ENCODE results near the gene RAI1. TPM values are rescaled to one million over a fixed set of nuclear protein-coding genes. Genes with fewer than 3 reads are reported as not detected.

RAI1 gene
- polyA plus RNA-seq, 4 donors, result 19.4 to 41.6 (median 24.3) TPM

DNA sequence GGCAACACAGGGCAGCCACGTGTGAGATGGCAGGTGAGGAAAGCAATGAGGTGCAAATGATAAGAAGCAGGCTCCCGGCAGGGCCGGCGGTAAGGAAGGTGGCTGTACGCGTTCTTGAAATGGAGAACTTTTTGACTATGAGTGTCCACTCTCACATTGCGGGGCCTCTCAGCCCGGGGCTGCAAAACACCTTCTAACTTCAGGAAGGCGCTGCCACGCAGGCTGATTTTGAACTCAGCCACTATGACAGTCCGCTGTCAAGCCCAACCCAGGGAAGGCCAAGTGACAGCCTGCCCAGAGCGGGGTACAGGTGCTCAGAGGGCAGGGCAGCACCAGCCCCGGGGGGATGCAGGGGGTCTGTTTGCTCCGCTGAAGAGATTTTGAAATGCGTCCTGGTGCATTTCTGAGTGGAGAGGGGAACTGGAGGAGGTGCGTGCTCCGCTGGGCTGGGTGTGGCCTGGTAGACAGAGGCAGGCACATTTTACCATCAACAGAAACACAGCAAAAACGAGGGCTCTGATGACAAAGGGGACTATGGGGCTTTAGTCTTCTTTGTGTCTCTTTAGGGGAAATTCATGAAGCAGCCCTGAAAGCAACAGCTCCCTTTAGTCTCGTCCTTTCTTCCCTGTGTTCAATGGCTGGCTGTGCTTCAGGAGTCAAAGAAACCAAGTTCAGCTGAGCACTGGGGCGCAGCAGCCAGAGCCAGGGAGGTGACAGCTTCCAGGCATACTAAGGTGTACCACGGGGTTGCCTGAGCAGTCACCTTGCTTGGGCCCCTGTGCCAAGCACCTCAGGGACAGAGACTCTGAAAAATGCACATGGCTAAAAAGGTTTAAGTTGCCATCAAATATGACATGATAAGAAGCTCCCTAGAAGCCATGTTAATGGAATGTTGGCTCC, 170.1 kb downstream of the RAI1 start:
- no peak for DNase-seq (ENCODE audit: low read depth in 4 of 4, low spot score in 3 of 4)

DNA sequence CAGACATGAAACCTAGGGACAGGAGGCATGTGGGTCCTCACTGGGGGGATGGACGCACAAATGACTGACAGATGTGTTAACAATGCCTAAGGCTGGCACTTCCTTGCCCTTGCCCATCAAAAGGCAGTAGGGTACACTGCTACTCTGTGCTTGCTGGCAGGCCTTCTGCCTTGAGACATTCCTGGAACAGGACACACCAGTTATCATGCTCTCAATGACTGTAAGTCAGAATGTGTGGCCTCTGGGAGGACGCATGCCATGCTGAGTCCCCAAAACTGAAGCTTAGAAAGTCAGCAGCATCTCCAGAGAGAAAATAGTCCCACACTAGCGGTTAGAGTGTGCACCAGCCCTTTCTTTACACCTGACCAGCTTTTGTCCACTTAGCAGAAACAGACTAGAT, 171.7 kb downstream of the RAI1 start:
- DNase-seq (ENCODE audit: low read depth in 4 of 4, low spot score in 3 of 4), result no peak

DNA sequence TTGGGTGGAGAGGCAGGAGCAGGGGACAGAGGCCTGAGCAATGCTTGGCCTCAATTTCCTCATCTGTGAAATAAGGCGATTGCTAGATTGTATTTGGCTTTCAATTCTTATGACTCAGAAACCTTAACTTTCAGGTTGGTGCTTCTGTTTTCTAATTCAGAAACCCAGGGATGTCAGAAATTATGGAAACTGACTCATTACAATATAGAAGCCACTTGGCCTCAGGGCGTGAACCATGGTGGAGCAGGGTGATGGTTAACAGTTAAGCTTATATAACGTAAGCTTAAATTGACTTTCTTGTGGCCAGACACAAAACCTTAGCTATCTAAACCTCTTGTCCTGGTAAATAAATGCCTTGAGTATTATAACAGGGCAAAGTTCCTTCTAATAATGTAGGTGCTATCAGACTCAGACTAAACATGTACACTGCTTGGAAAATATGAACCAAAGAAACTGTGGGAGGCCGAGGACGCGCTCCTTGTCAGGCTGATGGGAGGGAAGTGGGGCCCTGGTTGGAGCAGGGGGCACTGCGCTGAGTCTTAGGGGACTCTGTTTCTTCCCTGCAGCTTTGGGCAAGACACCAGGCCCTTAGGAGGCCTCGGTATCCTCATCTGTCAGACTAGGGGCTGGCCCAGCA, 172.7 kb downstream of the RAI1 start:
- DNase-seq (ENCODE audit: low read depth in 4 of 4, low spot score in 3 of 4), result no peak

DNA sequence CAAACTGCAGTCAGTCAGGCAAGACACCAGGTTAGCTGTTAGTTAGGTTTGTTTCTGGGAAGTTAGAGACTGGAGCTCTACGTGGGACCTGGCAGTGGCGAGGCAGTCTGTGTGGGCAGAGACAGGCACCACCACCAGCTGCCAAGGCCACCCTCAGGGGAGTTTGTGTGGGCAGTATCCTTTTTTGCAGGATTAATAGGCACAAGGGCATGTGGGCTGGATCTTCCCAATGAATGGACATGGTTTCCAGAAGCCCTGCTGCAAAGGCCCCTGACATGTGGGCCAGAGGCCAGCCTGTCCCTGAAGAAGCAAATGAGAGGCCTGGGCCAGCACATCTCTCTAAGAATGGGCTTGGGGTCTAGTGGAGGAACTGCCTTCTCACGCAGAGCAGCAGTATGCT, 174.7 kb downstream of the RAI1 start:
- DNase-seq (ENCODE audit: low read depth in 4 of 4, low spot score in 3 of 4), result no peak

DNA sequence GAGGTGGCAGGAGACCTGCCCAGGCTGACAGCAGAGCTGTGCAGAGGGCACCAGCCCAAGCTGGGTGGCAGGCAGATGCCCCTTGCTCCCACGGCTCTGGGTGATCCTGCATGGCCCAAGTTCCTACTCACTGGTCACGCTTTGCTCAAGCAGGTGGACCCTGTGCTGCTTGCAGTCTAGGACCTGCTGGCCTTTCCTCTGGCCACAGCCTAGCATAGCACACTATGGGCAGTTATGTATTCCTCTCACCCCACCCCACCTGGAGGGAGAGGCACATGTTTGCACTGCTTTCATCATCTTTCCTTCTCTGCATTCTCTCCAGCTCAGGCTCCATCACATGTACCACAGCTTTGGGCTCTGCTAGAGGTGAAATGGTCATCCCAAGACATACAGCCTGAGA, 175.1 kb downstream of the RAI1 start:
- no peak for DNase-seq (ENCODE audit: low read depth in 4 of 4, low spot score in 3 of 4)

DNA sequence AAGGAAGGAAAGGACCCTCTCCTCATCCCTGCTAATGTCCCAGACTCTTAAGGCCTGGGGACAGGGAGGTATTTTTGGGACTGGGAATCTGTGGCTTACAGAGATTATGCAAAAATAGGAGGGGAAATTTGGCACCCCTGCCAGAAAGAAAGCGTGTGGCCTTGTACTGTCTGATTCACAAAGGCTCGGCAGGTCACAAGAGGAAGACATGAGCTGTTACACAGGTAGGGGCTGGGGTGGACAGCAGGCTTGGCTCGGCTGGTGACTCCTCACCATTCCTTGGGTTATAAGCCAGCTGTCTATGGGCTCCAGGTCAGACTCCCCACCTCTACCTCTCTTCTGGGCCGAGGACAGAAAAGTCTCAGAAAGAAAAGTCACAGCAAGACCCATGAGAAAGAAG, 176.2 kb downstream of the RAI1 start:
- DNase-seq (ENCODE audit: low read depth in 4 of 4, low spot score in 3 of 4), result no peak

DNA sequence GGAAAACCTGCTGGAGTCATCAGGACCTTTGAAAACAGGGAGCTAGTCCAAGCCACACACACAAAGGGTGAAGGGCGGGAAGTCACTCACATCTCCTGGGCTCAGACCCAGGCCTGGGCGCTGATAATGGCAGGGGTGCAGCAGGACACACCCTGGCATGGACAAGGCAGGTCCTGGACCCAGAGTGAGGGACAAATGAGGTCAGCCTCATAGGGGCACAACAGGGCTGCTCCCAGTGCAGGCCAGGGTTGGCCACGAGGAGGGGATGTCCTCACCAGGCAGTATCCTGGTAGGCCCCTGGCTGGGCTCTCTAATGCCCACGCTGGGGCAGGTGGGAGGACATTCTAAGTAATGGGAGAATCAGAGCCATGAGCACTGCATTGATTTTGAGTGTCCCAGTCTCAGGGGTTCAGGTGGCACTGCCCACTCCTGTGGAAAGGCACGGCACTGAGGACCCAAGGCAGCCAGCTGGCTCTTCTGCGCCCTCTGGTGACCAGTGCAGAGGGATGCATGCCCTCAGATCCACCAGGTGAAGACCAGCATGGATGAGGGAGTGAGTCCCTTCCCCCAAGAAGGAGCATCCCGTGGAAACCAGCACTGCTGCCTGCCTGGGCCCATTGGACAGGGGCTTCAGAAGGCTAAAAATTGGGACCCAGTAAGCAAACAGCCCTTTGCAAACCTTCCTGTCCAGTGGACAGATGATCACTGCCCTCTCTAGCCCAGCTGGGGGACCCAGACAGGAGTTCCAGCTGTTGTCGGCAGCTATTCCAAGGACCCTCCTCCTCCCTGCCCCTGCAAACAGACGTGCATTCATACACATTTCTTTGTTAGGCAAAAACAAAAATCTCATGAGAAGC, 178.9 kb downstream of the RAI1 start:
- no peak for DNase-seq (ENCODE audit: low read depth in 4 of 4, low spot score in 3 of 4)

DNA sequence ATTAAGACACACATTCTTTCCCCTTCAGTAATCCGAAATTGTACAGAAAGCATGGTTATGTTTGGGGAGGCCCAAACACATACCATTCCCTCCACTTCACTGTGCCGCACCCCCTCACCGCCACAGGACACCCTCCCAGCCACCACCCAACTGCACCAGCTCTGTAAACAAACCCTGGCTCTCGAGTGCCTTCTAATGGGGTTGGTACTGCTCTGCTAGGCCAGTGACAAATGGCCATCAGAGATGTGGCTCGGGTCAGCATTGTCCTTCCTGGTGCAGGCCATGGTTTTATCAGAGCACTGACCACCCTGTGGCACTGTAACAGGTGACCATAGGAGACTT, 179.5 kb downstream of the RAI1 start:
- DNase-seq (ENCODE audit: low read depth in 4 of 4, low spot score in 3 of 4), result no peak

Other genes with a start within 250 kb of the RAI1 start
- 10 to 100 TPM; 13.0 to 23.8 (median 20.8) TPM for gene MED9, start 204.5 kb upstream of the RAI1 start, polyA plus RNA-seq (ENCODE audit: insufficient read length in 4 of 4)
- 1 to 10 TPM in 2 of 4 donors, under 1 TPM in 2; 0.70 to 1.5 (median 0.97) TPM for gene RASD1, start 185.1 kb upstream of the RAI1 start, polyA plus RNA-seq (ENCODE audit: insufficient read length in 4 of 4)
- 10 to 100 TPM; 22.8 to 31.7 (median 27.1) TPM for gene PEMT, start 89.8 kb upstream of the RAI1 start, polyA plus RNA-seq (ENCODE audit: insufficient read length in 4 of 4)
- gene SREBF1, start 155.5 kb downstream of the RAI1 start, polyA plus RNA-seq (ENCODE audit: insufficient read length in 4 of 4), result 10 to 100 TPM; 39.2 to 64.0 (median 50.9) TPM